ENCODE results near the gene FTCDNL1. TPM values are rescaled to one million over a fixed set of nuclear protein-coding genes. Genes with fewer than 3 reads are reported as not detected.
A peak's percentile ranks its signal among the peaks of the same experiment; 100 is the strongest.

Gene FTCDNL1
- total and polyA plus RNA-seq, 2 of the 13 experiments (the other 11 are each of a cell fraction or from before 2014, with no cell fraction given), result 0.98 to 1.4 TPM

DNA sequence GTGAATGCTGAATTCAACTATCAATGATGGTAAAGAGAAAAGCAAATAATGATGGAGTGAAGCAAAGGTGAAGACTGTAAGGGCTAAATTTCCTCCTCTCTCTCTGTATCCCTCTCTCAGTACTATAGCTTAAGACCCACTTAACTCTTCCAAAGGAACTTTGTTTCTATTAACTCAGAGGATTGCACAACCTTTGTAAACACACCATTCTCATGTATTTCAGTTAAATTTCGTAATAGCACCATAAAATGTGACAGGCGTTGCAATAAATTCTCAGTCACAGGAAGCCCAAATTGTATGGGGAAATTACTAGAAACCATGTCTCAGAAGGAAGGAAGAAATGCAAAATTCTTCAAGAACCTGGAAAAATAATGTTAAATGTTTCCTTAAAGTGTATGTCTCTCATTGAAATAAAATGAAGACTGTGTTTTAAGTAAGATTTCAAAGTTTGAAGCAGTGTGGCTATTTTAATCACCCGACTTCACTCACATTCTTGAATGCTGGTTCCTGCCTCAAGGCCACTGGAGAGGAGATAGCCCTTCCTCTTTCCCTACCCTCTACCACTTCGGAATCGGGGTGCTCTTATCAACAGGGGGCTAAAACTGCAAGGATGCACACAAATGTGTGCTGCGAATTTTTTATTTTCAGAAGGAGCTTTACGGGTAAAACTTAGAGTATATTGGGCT is 112.1 kb downstream of the FTCDNL1 start (continued):
- TF ChIP-seq, protein P1, sequence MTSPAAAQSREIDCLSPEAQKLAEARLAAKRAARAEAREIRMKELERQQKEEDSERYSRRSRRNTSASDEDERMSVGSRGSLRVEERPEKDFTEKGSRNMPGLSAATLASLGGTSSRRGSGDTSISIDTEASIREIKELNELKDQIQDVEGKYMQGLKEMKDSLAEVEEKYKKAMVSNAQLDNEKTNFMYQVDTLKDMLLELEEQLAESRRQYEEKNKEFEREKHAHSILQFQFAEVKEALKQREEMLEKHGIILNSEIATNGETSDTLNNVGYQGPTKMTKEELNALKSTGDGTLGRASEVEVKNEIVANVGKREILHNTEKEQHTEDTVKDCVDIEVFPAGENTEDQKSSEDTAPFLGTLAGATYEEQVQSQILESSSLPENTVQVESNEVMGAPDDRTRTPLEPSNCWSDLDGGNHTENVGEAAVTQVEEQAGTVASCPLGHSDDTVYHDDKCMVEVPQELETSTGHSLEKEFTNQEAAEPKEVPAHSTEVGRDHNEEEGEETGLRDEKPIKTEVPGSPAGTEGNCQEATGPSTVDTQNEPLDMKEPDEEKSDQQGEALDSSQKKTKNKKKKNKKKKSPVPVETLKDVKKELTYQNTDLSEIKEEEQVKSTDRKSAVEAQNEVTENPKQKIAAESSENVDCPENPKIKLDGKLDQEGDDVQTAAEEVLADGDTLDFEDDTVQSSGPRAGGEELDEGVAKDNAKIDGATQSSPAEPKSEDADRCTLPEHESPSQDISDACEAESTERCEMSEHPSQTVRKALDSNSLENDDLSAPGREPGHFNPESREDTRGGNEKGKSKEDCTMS (CRISPR knock-in tag; conservative IDR thresholded peaks at IDR 0.05), result no peak
- TF ChIP-seq, protein P2, sequence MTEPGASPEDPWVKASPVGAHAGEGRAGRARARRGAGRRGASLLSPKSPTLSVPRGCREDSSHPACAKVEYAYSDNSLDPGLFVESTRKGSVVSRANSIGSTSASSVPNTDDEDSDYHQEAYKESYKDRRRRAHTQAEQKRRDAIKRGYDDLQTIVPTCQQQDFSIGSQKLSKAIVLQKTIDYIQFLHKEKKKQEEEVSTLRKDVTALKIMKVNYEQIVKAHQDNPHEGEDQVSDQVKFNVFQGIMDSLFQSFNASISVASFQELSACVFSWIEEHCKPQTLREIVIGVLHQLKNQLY (CRISPR knock-in tag; IDR thresholded peaks at IDR 0.05), result peak; percentile 39; the same call in 1 of the 2 replicates
- TF ChIP-seq, protein P3, sequence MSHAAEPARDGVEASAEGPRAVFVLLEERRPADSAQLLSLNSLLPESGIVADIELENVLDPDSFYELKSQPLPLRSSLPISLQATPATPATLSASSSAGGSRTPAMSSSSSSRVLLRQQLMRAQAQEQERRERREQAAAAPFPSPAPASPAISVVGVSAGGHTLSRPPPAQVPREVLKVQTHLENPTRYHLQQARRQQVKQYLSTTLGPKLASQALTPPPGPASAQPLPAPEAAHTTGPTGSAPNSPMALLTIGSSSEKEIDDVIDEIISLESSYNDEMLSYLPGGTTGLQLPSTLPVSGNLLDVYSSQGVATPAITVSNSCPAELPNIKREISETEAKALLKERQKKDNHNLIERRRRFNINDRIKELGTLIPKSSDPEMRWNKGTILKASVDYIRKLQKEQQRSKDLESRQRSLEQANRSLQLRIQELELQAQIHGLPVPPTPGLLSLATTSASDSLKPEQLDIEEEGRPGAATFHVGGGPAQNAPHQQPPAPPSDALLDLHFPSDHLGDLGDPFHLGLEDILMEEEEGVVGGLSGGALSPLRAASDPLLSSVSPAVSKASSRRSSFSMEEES (CRISPR knock-in tag; IDR thresholded peaks at IDR 0.05), result peak; percentile 84; the same call in 1 of the 2 replicates
- TF ChIP-seq GTF3A (CRISPR knock-in tag; conservative IDR thresholded peaks at IDR 0.05) (no peak), ZSCAN21 (CRISPR knock-in tag; IDR thresholded peaks at IDR 0.05; ENCODE audit: borderline replicate concordance) (no peak), ZNF703 (CRISPR knock-in tag; IDR thresholded peaks at IDR 0.05; ENCODE audit: borderline replicate concordance) (no peak), ZNF253 (CRISPR knock-in tag; IDR thresholded peaks at IDR 0.05; ENCODE audit: borderline replicate concordance) (no peak), KAT2B (IDR thresholded peaks at IDR 0.05; ENCODE audit: borderline replicate concordance, low read depth, low read length) (no peak)
- TF ChIP-seq, protein P4, sequence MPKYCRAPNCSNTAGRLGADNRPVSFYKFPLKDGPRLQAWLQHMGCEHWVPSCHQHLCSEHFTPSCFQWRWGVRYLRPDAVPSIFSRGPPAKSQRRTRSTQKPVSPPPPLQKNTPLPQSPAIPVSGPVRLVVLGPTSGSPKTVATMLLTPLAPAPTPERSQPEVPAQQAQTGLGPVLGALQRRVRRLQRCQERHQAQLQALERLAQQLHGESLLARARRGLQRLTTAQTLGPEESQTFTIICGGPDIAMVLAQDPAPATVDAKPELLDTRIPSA (CRISPR knock-in tag; IDR thresholded peaks at IDR 0.05; ENCODE audit: borderline replicate concordance), result no peak
- TF ChIP-seq, protein P5, sequence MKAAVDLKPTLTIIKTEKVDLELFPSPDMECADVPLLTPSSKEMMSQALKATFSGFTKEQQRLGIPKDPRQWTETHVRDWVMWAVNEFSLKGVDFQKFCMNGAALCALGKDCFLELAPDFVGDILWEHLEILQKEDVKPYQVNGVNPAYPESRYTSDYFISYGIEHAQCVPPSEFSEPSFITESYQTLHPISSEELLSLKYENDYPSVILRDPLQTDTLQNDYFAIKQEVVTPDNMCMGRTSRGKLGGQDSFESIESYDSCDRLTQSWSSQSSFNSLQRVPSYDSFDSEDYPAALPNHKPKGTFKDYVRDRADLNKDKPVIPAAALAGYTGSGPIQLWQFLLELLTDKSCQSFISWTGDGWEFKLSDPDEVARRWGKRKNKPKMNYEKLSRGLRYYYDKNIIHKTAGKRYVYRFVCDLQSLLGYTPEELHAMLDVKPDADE (CRISPR knock-in tag; IDR thresholded peaks at IDR 0.05), result no peak
- TF ChIP-seq, protein P6, sequence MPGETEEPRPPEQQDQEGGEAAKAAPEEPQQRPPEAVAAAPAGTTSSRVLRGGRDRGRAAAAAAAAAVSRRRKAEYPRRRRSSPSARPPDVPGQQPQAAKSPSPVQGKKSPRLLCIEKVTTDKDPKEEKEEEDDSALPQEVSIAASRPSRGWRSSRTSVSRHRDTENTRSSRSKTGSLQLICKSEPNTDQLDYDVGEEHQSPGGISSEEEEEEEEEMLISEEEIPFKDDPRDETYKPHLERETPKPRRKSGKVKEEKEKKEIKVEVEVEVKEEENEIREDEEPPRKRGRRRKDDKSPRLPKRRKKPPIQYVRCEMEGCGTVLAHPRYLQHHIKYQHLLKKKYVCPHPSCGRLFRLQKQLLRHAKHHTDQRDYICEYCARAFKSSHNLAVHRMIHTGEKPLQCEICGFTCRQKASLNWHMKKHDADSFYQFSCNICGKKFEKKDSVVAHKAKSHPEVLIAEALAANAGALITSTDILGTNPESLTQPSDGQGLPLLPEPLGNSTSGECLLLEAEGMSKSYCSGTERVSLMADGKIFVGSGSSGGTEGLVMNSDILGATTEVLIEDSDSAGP (CRISPR knock-in tag; IDR thresholded peaks at IDR 0.05; ENCODE audit: borderline replicate concordance), result no peak
- TF ChIP-seq, protein P7, sequence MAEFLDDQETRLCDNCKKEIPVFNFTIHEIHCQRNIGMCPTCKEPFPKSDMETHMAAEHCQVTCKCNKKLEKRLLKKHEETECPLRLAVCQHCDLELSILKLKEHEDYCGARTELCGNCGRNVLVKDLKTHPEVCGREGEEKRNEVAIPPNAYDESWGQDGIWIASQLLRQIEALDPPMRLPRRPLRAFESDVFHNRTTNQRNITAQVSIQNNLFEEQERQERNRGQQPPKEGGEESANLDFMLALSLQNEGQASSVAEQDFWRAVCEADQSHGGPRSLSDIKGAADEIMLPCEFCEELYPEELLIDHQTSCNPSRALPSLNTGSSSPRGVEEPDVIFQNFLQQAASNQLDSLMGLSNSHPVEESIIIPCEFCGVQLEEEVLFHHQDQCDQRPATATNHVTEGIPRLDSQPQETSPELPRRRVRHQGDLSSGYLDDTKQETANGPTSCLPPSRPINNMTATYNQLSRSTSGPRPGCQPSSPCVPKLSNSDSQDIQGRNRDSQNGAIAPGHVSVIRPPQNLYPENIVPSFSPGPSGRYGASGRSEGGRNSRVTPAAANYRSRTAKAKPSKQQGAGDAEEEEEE (CRISPR knock-in tag; IDR thresholded peaks at IDR 0.05; ENCODE audit: borderline replicate concordance), result no peak
- TF ChIP-seq, protein P8, sequence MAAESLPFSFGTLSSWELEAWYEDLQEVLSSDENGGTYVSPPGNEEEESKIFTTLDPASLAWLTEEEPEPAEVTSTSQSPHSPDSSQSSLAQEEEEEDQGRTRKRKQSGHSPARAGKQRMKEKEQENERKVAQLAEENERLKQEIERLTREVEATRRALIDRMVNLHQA (CRISPR knock-in tag; IDR thresholded peaks at IDR 0.05), result peak; percentile 92; the same call in 1 of the 2 replicates
- TF ChIP-seq, protein P9, sequence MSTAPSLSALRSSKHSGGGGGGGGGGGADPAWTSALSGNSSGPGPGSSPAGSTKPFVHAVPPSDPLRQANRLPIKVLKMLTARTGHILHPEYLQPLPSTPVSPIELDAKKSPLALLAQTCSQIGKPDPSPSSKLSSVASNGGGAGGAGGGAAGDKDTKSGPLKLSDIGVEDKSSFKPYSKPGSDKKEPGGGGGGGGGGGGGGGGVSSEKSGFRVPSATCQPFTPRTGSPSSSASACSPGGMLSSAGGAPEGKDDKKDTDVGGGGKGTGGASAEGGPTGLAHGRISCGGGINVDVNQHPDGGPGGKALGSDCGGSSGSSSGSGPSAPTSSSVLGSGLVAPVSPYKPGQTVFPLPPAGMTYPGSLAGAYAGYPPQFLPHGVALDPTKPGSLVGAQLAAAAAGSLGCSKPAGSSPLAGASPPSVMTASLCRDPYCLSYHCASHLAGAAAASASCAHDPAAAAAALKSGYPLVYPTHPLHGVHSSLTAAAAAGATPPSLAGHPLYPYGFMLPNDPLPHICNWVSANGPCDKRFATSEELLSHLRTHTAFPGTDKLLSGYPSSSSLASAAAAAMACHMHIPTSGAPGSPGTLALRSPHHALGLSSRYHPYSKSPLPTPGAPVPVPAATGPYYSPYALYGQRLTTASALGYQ (CRISPR knock-in tag; IDR thresholded peaks at IDR 0.05), result peak; percentile 53; the same call in 1 of the 2 replicates
